Keratinocyte (primary cell): ENCODE data around the gene CHPF. TPM values are rescaled to one million over a fixed set of nuclear protein-coding genes. Genes with fewer than 3 reads are reported as not detected.
A peak's percentile ranks its signal among the peaks of the same experiment; 100 is the strongest.

ENCODE experiments used
- DNase-seq: peaks from one replicate; pipeline ENCODE4 v3.0.0-alpha.2; 2011; ENCODE audit warnings: low read depth, missing footprints, low spot score
- FAIRE-seq: peaks from 2 replicates; lab custom pipeline; 2011; peaks lifted over from hg19 to GRCh38; lab: Jason Lieb, UNC
- H2AFZ ChIP-seq: 2 replicates; pipeline ENCODE4 v1.6.0; 2012; ENCODE audit warnings: low read length, control low read depth, inconsistent platforms; ENCODE audit not compliant: control insufficient read depth
- H3K27ac ChIP-seq: 2 replicates; pipeline ENCODE4 v1.5.1; 2011; ENCODE audit warnings: low read length; ENCODE audit not compliant: control insufficient read depth, insufficient read depth
- H3K27me3 ChIP-seq: 3 replicates; pipeline ENCODE4 v1.6.0; 2011; ENCODE audit warnings: low read length; ENCODE audit not compliant: control insufficient read depth, insufficient read depth; ENCODE audit errors: extremely low read depth
- H3K36me3 ChIP-seq, 2 experiments: 2 replicates in 1 of 2; 3 replicates in 1 of 2; pipeline ENCODE4 v1.5.1; 2011; ENCODE audit warnings: low read length in 2 of 2, mild to moderate bottlenecking in 1 of 2; ENCODE audit not compliant: control insufficient read depth in 2 of 2, insufficient read depth in 2 of 2; ENCODE audit errors: extremely low read depth in 1 of 2
- H3K4me1 ChIP-seq: 3 replicates; pipeline ENCODE4 v1.5.1; 2011; ENCODE audit warnings: low read length; ENCODE audit not compliant: control insufficient read depth, insufficient read depth; ENCODE audit errors: extremely low read depth
- H3K4me2 ChIP-seq: 3 replicates; pipeline ENCODE4 v1.6.0; 2011; ENCODE audit warnings: low read depth, low read length; ENCODE audit not compliant: control insufficient read depth, insufficient read depth; ENCODE audit errors: extremely low read depth
- H3K4me3 ChIP-seq, 3 experiments: fragments of 200-600 bp in 1 of 3; sonication (generic) in 1 of 3; 2 replicates in 2 of 3; 3 replicates in 1 of 3; pipeline ENCODE4 v1.5.1; 2011 to 2016; ENCODE audit warnings: low read length in 3 of 3, mild to moderate bottlenecking in 3 of 3, control low read depth in 2 of 3, inconsistent platforms in 1 of 3, low read depth in 1 of 3, mixed read lengths in 1 of 3, mixed run types in 1 of 3, moderate library complexity in 1 of 3; ENCODE audit not compliant: control insufficient read depth in 2 of 3, insufficient read depth in 2 of 3; ENCODE audit errors: extremely low read depth in 1 of 3
- H3K79me2 ChIP-seq: 2 replicates; pipeline ENCODE4 v1.6.0; 2012; ENCODE audit warnings: low read length; ENCODE audit not compliant: control insufficient read depth, insufficient read depth
- H3K9ac ChIP-seq: 3 replicates; pipeline ENCODE4 v1.6.0; 2011; ENCODE audit warnings: low read length; ENCODE audit not compliant: control insufficient read depth, insufficient read depth; ENCODE audit errors: extremely low read depth
- H3K9me1 ChIP-seq: 3 replicates; pipeline ENCODE4 v1.6.0; 2011; ENCODE audit warnings: low read length; ENCODE audit not compliant: control insufficient read depth, insufficient read depth; ENCODE audit errors: extremely low read depth
- H3K9me3 ChIP-seq: 2 replicates; pipeline ENCODE4 v1.5.1; 2012; ENCODE audit warnings: low read depth, low read length; ENCODE audit not compliant: control insufficient read depth
- H4K20me1 ChIP-seq: 3 replicates; pipeline ENCODE4 v1.6.0; 2011; ENCODE audit warnings: low read length; ENCODE audit not compliant: control insufficient read depth, insufficient read depth; ENCODE audit errors: extremely low read depth
- CTCF ChIP-seq, 3 experiments: IDR thresholded peaks in 1 of 3; conservative IDR thresholded peaks in 1 of 3; optimal IDR thresholded peaks in 1 of 3; 2 replicates in 2 of 3; 3 replicates in 1 of 3; pipeline versions ENCODE3 to v1.5.1; 2011; ENCODE audit warnings: low read length in 3 of 3, mild to moderate bottlenecking in 3 of 3, moderate library complexity in 2 of 3, control low read depth in 1 of 3, inconsistent platforms in 1 of 3; ENCODE audit not compliant: insufficient read depth in 2 of 3; ENCODE audit errors: extremely low read depth in 1 of 3
- EZH2 ChIP-seq: IDR thresholded peaks from one replicate; pipeline ENCODE4 v1.6.1; 2012; ENCODE audit warnings: inconsistent platforms, mild to moderate bottlenecking, low read length, moderate library complexity
- dilution Hi-C: fragments of 300-500 bp; cut with MboI; formaldehyde crosslinking; loops from one replicate; pipeline ENCODE4 v1.7.0; 2020; ENCODE audit warnings: low sequenced_read_pairs; ENCODE audit not compliant: extremely low pct_ligation_motif_present
- polyA plus RNA-seq, 5 experiments: library from polyadenylated mRNA; depleted of rRNA in 3 of 5; stranded (reverse) in 3 of 5; stranded (forward) in 1 of 5; unstranded in 1 of 5; fragments of >200 nt; gene quantifications; 1 replicate in 1 of 5; 2 replicates in 3 of 5; 3 replicates in 1 of 5; pipeline versions ENCODE4 v1.2.1 to v1.2.3, GENCODE V29; 2011 to 2012; ENCODE audit warnings: missing spikeins in 2 of 5, low read depth in 1 of 5, low replicate concordance in 1 of 5

CHPF gene
- polyA plus RNA-seq, 1 donor (not counting 4 experiments of a cell fraction or from before 2014, with no cell fraction given): 24.4 TPM

GRCh38 chr2:219496247-219496824, 47.3 kb downstream of the CHPF start:
- no peak overlapping the region for H2AFZ ChIP-seq
- TF ChIP-seq CTCF (optimal IDR thresholded peaks at IDR 0.05 in 1 of 3, IDR thresholded peaks at IDR 0.05 in 1 of 3, conservative IDR thresholded peaks at IDR 0.05 in 1 of 3; ENCODE audit: extremely low read depth in 1 of 3, insufficient read depth in 2 of 3, low read length in 3 of 3): no peak
- TF ChIP-seq EZH2: no peak
- no peaks in the 10 kb centered on the region for H3K9me3 ChIP-seq
- H3K79me2 ChIP-seq: peaks cover 7% of the 10 kb centered on the region
- no peak overlapping the region for H3K4me3 ChIP-seq
- no peak overlapping the region for H3K9ac ChIP-seq
- peaks cover 50% of the 10 kb centered on the region for H3K27me3 ChIP-seq
- dilution Hi-C loops: no loop called here
- no peak overlapping the region for H3K4me2 ChIP-seq
- H4K20me1 ChIP-seq: peaks cover 3% of the 10 kb centered on the region
- H3K9me1 ChIP-seq: no peaks in the 10 kb centered on the region
- H3K36me3 ChIP-seq: peaks cover 0 to 1% of the 10 kb centered on the region in 2 experiments
- DNase-seq (no peak), FAIRE-seq (no peak)
- peaks cover 15% of the 10 kb centered on the region for H3K4me1 ChIP-seq
- no peak overlapping the region for H3K27ac ChIP-seq

GRCh38 chr2:219495531-219496122, 48.0 kb downstream of the CHPF start:
- no peak overlapping the region for H2AFZ ChIP-seq
- peaks cover 15% of the 10 kb centered on the region for H3K4me1 ChIP-seq
- FAIRE-seq (no peak), DNase-seq (no peak)
- H3K4me2 ChIP-seq: no peak overlapping the region
- dilution Hi-C loops: no loop called here
- peak overlapping the region; percentile 4 for H3K9ac ChIP-seq
- H3K4me3 ChIP-seq: no peak overlapping the region
- peaks cover 3% of the 10 kb centered on the region for H4K20me1 ChIP-seq
- no peaks in the 10 kb centered on the region for H3K9me1 ChIP-seq
- no peak overlapping the region for H3K27ac ChIP-seq
- H3K36me3 ChIP-seq: peaks cover 0 to 1% of the 10 kb centered on the region in 2 experiments
- peaks cover 50% of the 10 kb centered on the region for H3K27me3 ChIP-seq
- H3K9me3 ChIP-seq: no peaks in the 10 kb centered on the region
- TF ChIP-seq EZH2 (no peak), CTCF (optimal IDR thresholded peaks at IDR 0.05 in 1 of 3, IDR thresholded peaks at IDR 0.05 in 1 of 3, conservative IDR thresholded peaks at IDR 0.05 in 1 of 3; ENCODE audit: extremely low read depth in 1 of 3, insufficient read depth in 2 of 3, low read length in 3 of 3) (peak; percentile 55 to 64 (median 58))
- H3K79me2 ChIP-seq: peaks cover 7% of the 10 kb centered on the region
